ENCODE results near the gene LCE1D.

LCE1D gene

GRCh38 chr1:152817309-152817708 is 20.8 kb downstream of the LCE1D start:
- DNase-seq: no peak

- DNase-seq: no peak
Measured at GRCh38 chr1:152823294-152823693, 26.8 kb downstream of the LCE1D start.

GRCh38 chr1:152824964-152825363 is 28.4 kb downstream of the LCE1D start:
- DNase-seq: no peak

- DNase-seq: no peak
Measured at GRCh38 chr1:152827173-152827572, 30.7 kb downstream of the LCE1D start, which contains the start of gene LCE1A. LCE1A (plus strand) TSS chr1:152827473; CDS start chr1:152827473, 0 bp downstream.

GRCh38 chr1:152836870-152837269 is 40.3 kb downstream of the LCE1D start:
- no peak for DNase-seq

- no peak for DNase-seq
Measured at GRCh38 chr1:152842556-152842955, 46.0 kb downstream of the LCE1D start, which contains the start of gene LCE6A. LCE6A (plus strand) TSS chr1:152842856; CDS start chr1:152843521, 665 bp downstream.
